ENCODE data around the gene KCMF1.
A peak's percentile ranks its signal among the peaks of the same experiment; 100 is the strongest.

The KCMF1 gene

GRCh38 chr2:84963323-84963691, 7.7 kb upstream of the KCMF1 start:
- TF ChIP-seq MEIS1 (CRISPR knock-in tag; IDR thresholded peaks at IDR 0.05; ENCODE audit: borderline replicate concordance) (no peak), ZNF155 (tag by site-specific recombination; IDR thresholded peaks at IDR 0.05) (no peak), GLIS1 (tag by site-specific recombination; IDR thresholded peaks at IDR 0.05) (no peak), ZNF174 (tag by site-specific recombination; IDR thresholded peaks at IDR 0.05) (no peak), ZNF449 (tag by site-specific recombination; IDR thresholded peaks at IDR 0.05) (no peak), ZNF544 (tag by site-specific recombination; IDR thresholded peaks at IDR 0.05) (no peak), ZNF48 (tag by site-specific recombination; IDR thresholded peaks at IDR 0.05) (no peak), ZNF639 (tag by site-specific recombination; IDR thresholded peaks at IDR 0.05) (no peak)
- ChIA-PET POLR2A (interaction anchor here (1.1 kb wide), 1 partner anchor 8 kb away, joined by 3 read pairs; the partner anchor contains the start of gene KCMF1), CTCF (interaction anchor here (0.6 kb wide), 1 partner anchor 27 kb away, joined by 5 read pairs; no protein-coding TSS in a partner anchor)
- Histone ChIP-seq H3K9me3 (ENCODE audit: control insufficient read depth, insufficient read depth, low read depth, low read length) (no peaks in the 10 kb centered on the region), H3K36me3 (ENCODE audit: control insufficient read depth in 2 of 2, insufficient read depth in 1 of 2, low read length in 2 of 2) (peaks cover 15 to 17% of the 10 kb centered on the region in 2 experiments; a peak in 2 of 3 replicates), H3K27ac (ENCODE audit: extremely low read depth, low read depth, low read length) (no peak overlapping the region), H3K4me3 (ENCODE audit: low read depth, low read length) (no peak overlapping the region), H3K4me1 (ENCODE audit: control insufficient read depth, insufficient read depth, low read length) (peaks cover 19% of the 10 kb centered on the region)

- H3K4me1 ChIP-seq (ENCODE audit: control insufficient read depth, insufficient read depth, low read length), result peaks cover 13% of the 10 kb centered on the region
- TF ChIP-seq PRDM10 (tag by site-specific recombination; IDR thresholded peaks at IDR 0.05), result peak; percentile 85
- TF ChIP-seq SCRT2 (tag by site-specific recombination; IDR thresholded peaks at IDR 0.05), result peak; percentile 60
- TF ChIP-seq ZSCAN4 (tag by site-specific recombination; IDR thresholded peaks at IDR 0.05), result no peak
- TF ChIP-seq ZNF398 (tag by site-specific recombination; IDR thresholded peaks at IDR 0.05), result peak; percentile 36; the same call in 1 of the 2 replicates
- peak; percentile 65 for TF ChIP-seq ZIC2 (tag by site-specific recombination; IDR thresholded peaks at IDR 0.05)
- TF ChIP-seq OSR2 (tag by site-specific recombination; IDR thresholded peaks at IDR 0.05), result no peak
- H3K4me3 ChIP-seq (ENCODE audit: low read depth, low read length), result no peak overlapping the region
- H3K27ac ChIP-seq (ENCODE audit: extremely low read depth, low read depth, low read length), result no peak overlapping the region
- H3K9me3 ChIP-seq (ENCODE audit: control insufficient read depth, insufficient read depth, low read depth, low read length), result no peaks in the 10 kb centered on the region
- ChIA-PET POLR2A (interaction anchor here (1.2 kb wide), 1 partner anchor 38 kb away, joined by 3 read pairs; no protein-coding TSS in a partner anchor), CTCF (interaction anchor here (0.6 kb wide), 1 partner anchor 26 kb away, joined by 5 read pairs; no protein-coding TSS in a partner anchor)
- H3K36me3 ChIP-seq (ENCODE audit: control insufficient read depth in 2 of 2, insufficient read depth in 1 of 2, low read length in 2 of 2), result peaks cover 15 to 17% of the 10 kb centered on the region in 2 experiments; a peak in 2 of 3 replicates
Measured at GRCh38 chr2:84963692-84964405, 7.1 kb upstream of the KCMF1 start.
